Body of pancreas (tissue), 4 donors: ENCODE measurements around the gene IARS2.

Experiments used
- CTCF ChIP-seq, 7 experiments: fragments of 450-650 bp in 4 of 7; fragments of 200-600 bp in 3 of 7; sonication (generic) in 3 of 7; IDR thresholded peaks; one replicate each; pipeline ENCODE4 v1.5.1; 2016 to 2019; ENCODE audit warnings: antibody characterized with exemption in 7 of 7
- POLR2A ChIP-seq, 3 donors: fragments of 450-650 bp; IDR thresholded peaks; one replicate each; pipeline ENCODE4 v1.6.1; 2016; ENCODE audit warnings: antibody characterized with exemption in 3 of 3, mild to moderate bottlenecking in 2 of 3

- TF ChIP-seq POLR2A (IDR thresholded peaks at IDR 0.05), result no peak
- TF ChIP-seq CTCF (IDR thresholded peaks at IDR 0.05), result no peak
These were observed 49.1 kb upstream of the IARS2 start for GRCh38 chr1:220044678-220045355.
